Gastroesophageal sphincter (tissue), 4 donors: Measurements from ENCODE around the gene LASP1. TPM values are rescaled to one million over a fixed set of nuclear protein-coding genes. Genes with fewer than 3 reads are reported as not detected.
"Not testable (repeated sequence)": the region's sequence is repeated elsewhere in the genome, so short reads cannot be mapped to it uniquely, and the experiment has no call there.

Experiments used
- ATAC-seq: fragments of 150-250 bp; one replicate; pipeline ENCODE4 v1.9.1; 2016; ENCODE audit warnings: mild to moderate bottlenecking, moderate library complexity
- H3K27ac ChIP-seq, 4 donors: fragments of 200-600 bp; sonication (generic) in 3 of 4; 1 replicate in 3 of 4; 2 replicates in 1 of 4; pipeline ENCODE4 v1.5.1; 2016 to 2019
- H3K27me3 ChIP-seq: fragments of 200-600 bp; sonication (generic); one replicate; pipeline ENCODE4 v1.5.1; 2019
- H3K36me3 ChIP-seq, 2 donors: fragments of 200-600 bp; sonication (generic); one replicate each; pipeline ENCODE4 v1.5.1; 2019; ENCODE audit warnings: control low read depth in 1 of 2
- H3K4me1 ChIP-seq, 3 donors: fragments of 200-600 bp; sonication (generic); 1 replicate in 2 of 3; 2 replicates in 1 of 3; pipeline ENCODE4 v1.5.1; 2016 to 2019; ENCODE audit warnings: control low read depth in 2 of 3
- H3K4me3 ChIP-seq, 2 donors: fragments of 200-600 bp; sonication (generic); one replicate each; pipeline ENCODE4 v1.5.1; 2019; ENCODE audit warnings: mild to moderate bottlenecking in 1 of 2, moderate library complexity in 1 of 2
- H3K9me3 ChIP-seq, 3 donors: fragments of 200-600 bp; sonication (generic); one replicate each; pipeline ENCODE4 v1.5.1; 2017 to 2019; ENCODE audit warnings: control low read depth in 2 of 3
- CTCF ChIP-seq, 4 experiments: fragments of 200-600 bp in 2 of 4; fragments of 450-650 bp in 2 of 4; sonication (generic) in 1 of 4; IDR thresholded peaks; one replicate each; pipeline ENCODE4 v1.5.1; 2017 to 2019; ENCODE audit warnings: antibody characterized with exemption in 4 of 4, mild to moderate bottlenecking in 2 of 4, moderate library complexity in 2 of 4
- EP300 ChIP-seq: sonication (generic); formaldehyde crosslinking; IDR thresholded peaks from one replicate; pipeline ENCODE4 v1.6.1; 2017; ENCODE audit warnings: antibody characterized with exemption, mild to moderate bottlenecking
- POLR2A ChIP-seq, 2 donors: fragments of 450-650 bp; IDR thresholded peaks; one replicate each; pipeline ENCODE4 v1.6.1; 2017; ENCODE audit warnings: antibody characterized with exemption in 2 of 2, mild to moderate bottlenecking in 2 of 2, moderate library complexity in 1 of 2
- POLR2AphosphoS5 ChIP-seq: sonication (generic); formaldehyde crosslinking; IDR thresholded peaks from one replicate; pipeline ENCODE4 v1.6.1; 2017; ENCODE audit warnings: antibody characterized with exemption
- WGBS, 2 donors: methylation state at CpG; one replicate each; pipeline ENCODE4 v1.1.5; 2018; ENCODE audit warnings: low coverage in 1 of 2; 5-methylcytosine and 5-hydroxymethylcytosine counted together
- total RNA-seq, 4 donors: library from RNA; depleted of rRNA; stranded (reverse); fragments of >200 nt; gene quantifications; one replicate each; pipeline ENCODE4 v1.1.0, GENCODE V29; 2016

LASP1 gene
- total RNA-seq, 4 donors from 2014 or later: 33.5 to 88.9 (median 73.6) TPM

- Histone ChIP-seq H3K4me3 (peak within 1 kb of the TSS; percentile 58 to 65), H3K4me1 (peaks cover 4 to 38% (median 21%) of the 10 kb centered on the region in 3 donors), H3K36me3 (peaks cover 0 to 38% of the 10 kb centered on the region in 2 donors), H3K9me3 (no peaks in the 10 kb centered on the region), H3K27me3 (no peaks in the 10 kb centered on the region), H3K27ac (peak within 1 kb of the TSS; percentile 88 to 97 (median 92))
- ATAC-seq: peak; percentile 98
- WGBS, 2 donors: 1 to 2% methylated on average over 11 to 30 of the region's 48 CpGs
- TF ChIP-seq CTCF (IDR thresholded peaks at IDR 0.05) (no peak), POLR2A (IDR thresholded peaks at IDR 0.05) (peak; percentile 83 to 86), POLR2AphosphoS5 (peak; percentile 98)
Observed at GRCh38 chr17:38853292-38854219, 16.3 kb upstream of the LASP1 start, which contains the start of gene RPL23. Gene RPL23, minus strand, starts transcription at chr17:38853721. Its CDS starts 11 bp downstream, at chr17:38853710.

GRCh38 chr17:38855101-38855714 is 14.7 kb upstream of the LASP1 start:
- 90 to 92% methylated on average over 19 to 26 of the region's 28 CpGs for WGBS, 2 donors

GRCh38 chr17:38857271-38857670 is 12.6 kb upstream of the LASP1 start:
- ATAC-seq: no peak
- TF ChIP-seq CTCF (IDR thresholded peaks at IDR 0.05): no peak
- TF ChIP-seq POLR2A (IDR thresholded peaks at IDR 0.05): no peak
- TF ChIP-seq EP300: no peak
- no peak for TF ChIP-seq POLR2AphosphoS5

More at GRCh38 chr17:38855101-38855714, 14.7 kb upstream of the LASP1 start:
- H3K27ac ChIP-seq, H3K27me3 ChIP-seq, H3K4me3 ChIP-seq, ATAC-seq, H3K9me3 ChIP-seq: not testable (repeated sequence)
- peaks cover 4 to 38% (median 21%) of the 10 kb centered on the region in 3 donors for H3K4me1 ChIP-seq
- peaks cover 0 to 22% of the 10 kb centered on the region in 2 donors for H3K36me3 ChIP-seq

GRCh38 chr17:38861399-38861843 is 8.4 kb upstream of the LASP1 start:
- Histone ChIP-seq H3K27ac (no peak overlapping the region), H3K36me3 (no peaks in the 10 kb centered on the region), H3K4me3 (no peak overlapping the region), H3K4me1 (no peaks in the 10 kb centered on the region), H3K9me3 (no peaks in the 10 kb centered on the region), H3K27me3 (no peaks in the 10 kb centered on the region)
- ATAC-seq: no peak
- WGBS, 2 donors: 10 to 16% methylated on average over 7 to 8 of the region's 8 CpGs
- TF ChIP-seq CTCF (IDR thresholded peaks at IDR 0.05): no peak

More at GRCh38 chr17:38857271-38857670, 12.6 kb upstream of the LASP1 start:
- WGBS, 2 donors: 66 to 100% methylated on average over 2 to 5 of the region's 5 CpGs
- Histone ChIP-seq H3K9me3 (no peaks in the 10 kb centered on the region), H3K4me1 (peaks cover 4 to 18% (median 5%) of the 10 kb centered on the region in 3 donors), H3K27me3 (no peaks in the 10 kb centered on the region), H3K27ac (no peak overlapping the region), H3K36me3 (peaks cover 0 to 1% of the 10 kb centered on the region in 2 donors), H3K4me3 (no peak overlapping the region)

GRCh38 chr17:38864636-38865398 is 5.0 kb upstream of the LASP1 start:
- TF ChIP-seq EP300: no peak
- no peak for TF ChIP-seq POLR2A (IDR thresholded peaks at IDR 0.05)
- no peak for TF ChIP-seq CTCF (IDR thresholded peaks at IDR 0.05)
- TF ChIP-seq POLR2AphosphoS5: no peak
- Histone ChIP-seq H3K27ac (no peak overlapping the region), H3K9me3 (no peaks in the 10 kb centered on the region), H3K4me3 (no peak overlapping the region), H3K27me3 (no peaks in the 10 kb centered on the region), H3K36me3 (no peaks in the 10 kb centered on the region), H3K4me1 (peaks cover 0 to 18% (median 5%) of the 10 kb centered on the region in 3 donors)
- WGBS, 2 donors: 43 to 63% methylated on average over 7 of the region's 11 CpGs
- ATAC-seq: no peak
